NB4 (cell line): ENCODE data around the gene EMX1.

Experiments used
- CTCF ChIP-seq: IDR thresholded peaks from one replicate; pipeline ENCODE4 v1.5.1; 2012; ENCODE audit warnings: low read depth, low read length
- MAX ChIP-seq: IDR thresholded peaks from 2 replicates; pipeline ENCODE4 v1.6.1; 2011; ENCODE audit warnings: low read depth, low read length
- MYC ChIP-seq: IDR thresholded peaks from 2 replicates; pipeline ENCODE4 v1.6.1; 2011; ENCODE audit warnings: low read depth, low read length
- POLR2A ChIP-seq: IDR thresholded peaks from 2 replicates; pipeline ENCODE4 v1.6.1; 2011; ENCODE audit warnings: mild to moderate bottlenecking; ENCODE audit not compliant: insufficient read length; ENCODE audit errors: extremely low read depth

DNA sequence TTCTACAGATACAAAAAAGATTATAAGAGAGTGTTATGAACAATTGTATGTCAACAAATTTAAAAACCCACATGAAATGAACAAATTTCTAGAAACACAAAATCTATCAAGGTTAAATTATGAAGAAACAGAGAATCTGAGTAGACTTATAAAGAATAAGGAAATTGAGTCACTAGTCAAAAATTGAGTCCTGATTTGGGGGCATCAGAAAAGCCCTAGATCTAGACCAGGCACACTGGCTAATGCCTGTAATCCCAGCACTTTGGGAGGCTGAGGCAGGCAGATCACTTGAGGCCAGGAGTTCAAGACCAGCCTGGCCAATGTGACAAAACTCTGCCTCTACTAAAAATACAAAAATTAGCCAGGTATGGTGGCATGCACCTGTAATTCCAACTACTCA is 45.4 kb upstream of the EMX1 start:
- TF ChIP-seq MAX = no peak
- TF ChIP-seq CTCF = no peak
- no peak for TF ChIP-seq MYC
- no peak for TF ChIP-seq POLR2A
